ENCODE data around the gene SLC7A9. TPM values are rescaled to one million over a fixed set of nuclear protein-coding genes. Genes with fewer than 3 reads are reported as not detected.

The SLC7A9 gene
- total RNA-seq, 1 experiment from 2014 or later = not detected

GRCh38 chr19:32817569-32818476, 51.7 kb downstream of the SLC7A9 start:
- no peaks in the 10 kb centered on the region for H3K27me3 ChIP-seq (ENCODE audit: control insufficient read depth, insufficient read depth, low read length)
- no peak for DNase-seq
- H3K36me3 ChIP-seq (replicated peaks; ENCODE audit: control insufficient read depth, insufficient read depth, low read length) = no peaks in the 10 kb centered on the region; the same call in 1 of the 2 replicates
- H3K4me3 ChIP-seq (ENCODE audit: insufficient read depth, low read depth, low read length) = no peak overlapping the region

GRCh38 chr19:32816555-32817099, 52.9 kb downstream of the SLC7A9 start:
- H3K4me3 ChIP-seq (ENCODE audit: insufficient read depth, low read depth, low read length) = no peak overlapping the region
- no peaks in the 10 kb centered on the region for H3K27me3 ChIP-seq (ENCODE audit: control insufficient read depth, insufficient read depth, low read length)
- peak; percentile 83 for DNase-seq
- no peaks in the 10 kb centered on the region; the same call in 1 of the 2 replicates for H3K36me3 ChIP-seq (replicated peaks; ENCODE audit: control insufficient read depth, insufficient read depth, low read length)

- H3K27me3 ChIP-seq (ENCODE audit: control insufficient read depth, insufficient read depth, low read length) = no peaks in the 10 kb centered on the region
- no peaks in the 10 kb centered on the region; the same call in 1 of the 2 replicates for H3K36me3 ChIP-seq (replicated peaks; ENCODE audit: control insufficient read depth, insufficient read depth, low read length)
- no peak overlapping the region for H3K4me3 ChIP-seq (ENCODE audit: insufficient read depth, low read depth, low read length)
- DNase-seq = no peak
Observed at GRCh38 chr19:32814624-32815023, 54.9 kb downstream of the SLC7A9 start.

GRCh38 chr19:32813862-32814425, 55.6 kb downstream of the SLC7A9 start:
- peak; percentile 63 for DNase-seq
- Histone ChIP-seq H3K4me3 (ENCODE audit: insufficient read depth, low read depth, low read length) (no peak overlapping the region), H3K36me3 (replicated peaks; ENCODE audit: control insufficient read depth, insufficient read depth, low read length) (no peaks in the 10 kb centered on the region; the same call in 1 of the 2 replicates), H3K27me3 (ENCODE audit: control insufficient read depth, insufficient read depth, low read length) (no peaks in the 10 kb centered on the region)

- Histone ChIP-seq H3K4me3 (ENCODE audit: insufficient read depth, low read depth, low read length) (no peak overlapping the region), H3K27me3 (ENCODE audit: control insufficient read depth, insufficient read depth, low read length) (no peaks in the 10 kb centered on the region), H3K36me3 (replicated peaks; ENCODE audit: control insufficient read depth, insufficient read depth, low read length) (no peaks in the 10 kb centered on the region)
- DNase-seq = no peak
Observed at GRCh38 chr19:32812571-32812970, 57.0 kb downstream of the SLC7A9 start.

- Histone ChIP-seq H3K36me3 (replicated peaks; ENCODE audit: control insufficient read depth, insufficient read depth, low read length) (no peaks in the 10 kb centered on the region), H3K4me3 (ENCODE audit: insufficient read depth, low read depth, low read length) (no peak overlapping the region), H3K27me3 (ENCODE audit: control insufficient read depth, insufficient read depth, low read length) (no peaks in the 10 kb centered on the region)
- no peak for DNase-seq
Observed at GRCh38 chr19:32812036-32812435, 57.5 kb downstream of the SLC7A9 start.

- Histone ChIP-seq H3K27me3 (ENCODE audit: control insufficient read depth, insufficient read depth, low read length) (no peaks in the 10 kb centered on the region), H3K36me3 (replicated peaks; ENCODE audit: control insufficient read depth, insufficient read depth, low read length) (no peaks in the 10 kb centered on the region), H3K4me3 (ENCODE audit: insufficient read depth, low read depth, low read length) (no peak overlapping the region)
- no peak for DNase-seq
Observed at GRCh38 chr19:32811151-32811550, 58.4 kb downstream of the SLC7A9 start.

- Histone ChIP-seq H3K36me3 (replicated peaks; ENCODE audit: control insufficient read depth, insufficient read depth, low read length) (no peaks in the 10 kb centered on the region), H3K4me3 (ENCODE audit: insufficient read depth, low read depth, low read length) (no peak overlapping the region), H3K27me3 (ENCODE audit: control insufficient read depth, insufficient read depth, low read length) (no peaks in the 10 kb centered on the region)
- no peak for DNase-seq
Observed at GRCh38 chr19:32810452-32810851, 59.1 kb downstream of the SLC7A9 start.

- DNase-seq = no peak
- no peaks in the 10 kb centered on the region for H3K36me3 ChIP-seq (replicated peaks; ENCODE audit: control insufficient read depth, insufficient read depth, low read length)
- H3K4me3 ChIP-seq (ENCODE audit: insufficient read depth, low read depth, low read length) = no peak overlapping the region
- no peaks in the 10 kb centered on the region for H3K27me3 ChIP-seq (ENCODE audit: control insufficient read depth, insufficient read depth, low read length)
Observed at GRCh38 chr19:32809754-32810153, 59.8 kb downstream of the SLC7A9 start.

GRCh38 chr19:32809254-32809653, 60.3 kb downstream of the SLC7A9 start:
- H3K27me3 ChIP-seq (ENCODE audit: control insufficient read depth, insufficient read depth, low read length) = no peaks in the 10 kb centered on the region
- DNase-seq = no peak
- H3K36me3 ChIP-seq (replicated peaks; ENCODE audit: control insufficient read depth, insufficient read depth, low read length) = no peaks in the 10 kb centered on the region
- H3K4me3 ChIP-seq (ENCODE audit: insufficient read depth, low read depth, low read length) = no peak overlapping the region

GRCh38 chr19:32808236-32808635, 61.3 kb downstream of the SLC7A9 start:
- no peak overlapping the region for H3K4me3 ChIP-seq (ENCODE audit: insufficient read depth, low read depth, low read length)
- no peaks in the 10 kb centered on the region for H3K27me3 ChIP-seq (ENCODE audit: control insufficient read depth, insufficient read depth, low read length)
- no peaks in the 10 kb centered on the region for H3K36me3 ChIP-seq (replicated peaks; ENCODE audit: control insufficient read depth, insufficient read depth, low read length)
- DNase-seq = no peak

GRCh38 chr19:32802840-32803239, 66.7 kb downstream of the SLC7A9 start:
- no peak for DNase-seq
- no peak overlapping the region for H3K4me3 ChIP-seq (ENCODE audit: insufficient read depth, low read depth, low read length)
- no peaks in the 10 kb centered on the region for H3K36me3 ChIP-seq (replicated peaks; ENCODE audit: control insufficient read depth, insufficient read depth, low read length)
- H3K27me3 ChIP-seq (ENCODE audit: control insufficient read depth, insufficient read depth, low read length) = no peaks in the 10 kb centered on the region

GRCh38 chr19:32800754-32801153, 68.8 kb downstream of the SLC7A9 start:
- H3K27me3 ChIP-seq (ENCODE audit: control insufficient read depth, insufficient read depth, low read length) = no peaks in the 10 kb centered on the region
- H3K4me3 ChIP-seq (ENCODE audit: insufficient read depth, low read depth, low read length) = no peak overlapping the region
- peak; percentile 67 for DNase-seq
- H3K36me3 ChIP-seq (replicated peaks; ENCODE audit: control insufficient read depth, insufficient read depth, low read length) = no peaks in the 10 kb centered on the region

- H3K27me3 ChIP-seq (ENCODE audit: control insufficient read depth, insufficient read depth, low read length) = no peaks in the 10 kb centered on the region
Observed at GRCh38 chr19:32800191-32800590, 69.4 kb downstream of the SLC7A9 start.

GRCh38 chr19:32798201-32798600, 71.4 kb downstream of the SLC7A9 start:
- H3K27me3 ChIP-seq (ENCODE audit: control insufficient read depth, insufficient read depth, low read length) = no peaks in the 10 kb centered on the region
- no peak for DNase-seq
- H3K36me3 ChIP-seq (replicated peaks; ENCODE audit: control insufficient read depth, insufficient read depth, low read length) = no peaks in the 10 kb centered on the region
- no peak overlapping the region for H3K4me3 ChIP-seq (ENCODE audit: insufficient read depth, low read depth, low read length)

More at GRCh38 chr19:32800191-32800590, 69.4 kb downstream of the SLC7A9 start:
- H3K36me3 ChIP-seq (replicated peaks; ENCODE audit: control insufficient read depth, insufficient read depth, low read length) = no peaks in the 10 kb centered on the region
- no peak for DNase-seq
- H3K4me3 ChIP-seq (ENCODE audit: insufficient read depth, low read depth, low read length) = no peak overlapping the region
